ENCODE results near the gene FBXO41.

GRCh38 chr2:73253400-73253799, 30.9 kb downstream of the FBXO41 start:
- TF ChIP-seq ZNF512 (tag; IDR thresholded peaks at IDR 0.05) (no peak), YY1 (IDR thresholded peaks at IDR 0.05; ENCODE audit: borderline replicate concordance in 1 of 3, control insufficient read depth in 1 of 3, extremely low read depth in 1 of 3, insufficient read depth in 3 of 3, insufficient read length in 1 of 3, insufficient replicate concordance in 2 of 3, low read depth in 1 of 3, low read length in 2 of 3) (no peak), CBX8 (IDR thresholded peaks at IDR 0.05; ENCODE audit: borderline replicate concordance, extremely low read depth, low read depth, low read length, poor library complexity, severe bottlenecking) (no peak), RCOR1 (IDR thresholded peaks at IDR 0.05; ENCODE audit: borderline replicate concordance in 1 of 2, low read depth in 2 of 2, low read length in 2 of 2) (no peak)
